LNCaP clone FGC (cell line): ENCODE results near the gene KMT5B.

Experiments
- DNase-seq: peaks from one replicate; pipeline ENCODE4 v3.0.0-alpha.2; 2011; ENCODE audit warnings: low read depth
- H3K4me3 ChIP-seq: 2 replicates; pipeline ENCODE4 v1.5.1; 2011; ENCODE audit warnings: mild to moderate bottlenecking, low read depth, low read length, control low read depth
- TF ChIP-seq, protein P1 (sequence below): IDR thresholded peaks from 2 replicates; pipeline ENCODE4 v1.5.1; 2012; ENCODE audit warnings: mild to moderate bottlenecking; ENCODE audit not compliant: control insufficient read depth, insufficient read depth; ENCODE audit errors: extremely low read depth

KMT5B gene

DNA sequence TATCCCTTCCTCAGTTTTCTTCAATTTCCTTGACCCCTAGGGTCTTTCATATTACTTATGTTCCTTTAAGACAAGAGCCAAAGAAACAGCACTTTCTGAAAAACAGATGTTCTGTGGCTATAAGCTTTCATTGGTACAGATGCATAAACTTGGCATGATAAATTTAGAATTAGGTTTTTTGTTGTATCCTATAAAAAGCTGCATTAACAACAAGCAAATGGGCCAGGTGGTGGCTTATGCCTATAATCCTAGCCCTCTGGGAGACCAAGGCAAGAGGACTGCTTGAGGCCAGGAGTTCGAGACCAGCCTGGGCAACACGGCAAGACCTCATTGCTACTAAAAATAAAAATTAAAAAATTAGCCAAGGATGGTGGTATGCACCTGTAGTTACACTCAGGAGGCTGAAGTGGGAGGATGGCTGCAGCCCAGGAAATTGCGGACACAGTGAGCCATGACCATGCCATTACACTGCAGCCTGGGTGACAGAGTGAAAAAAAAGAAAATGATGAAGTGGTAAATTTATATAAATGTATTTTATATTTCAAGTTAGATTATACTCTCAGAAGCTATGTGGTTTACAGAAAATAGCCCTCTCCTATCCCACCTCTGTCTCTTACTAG, 18.3 kb downstream of the KMT5B start:
- no peak overlapping the region for H3K4me3 ChIP-seq
- DNase-seq: no peak
- TF ChIP-seq, protein P1, sequence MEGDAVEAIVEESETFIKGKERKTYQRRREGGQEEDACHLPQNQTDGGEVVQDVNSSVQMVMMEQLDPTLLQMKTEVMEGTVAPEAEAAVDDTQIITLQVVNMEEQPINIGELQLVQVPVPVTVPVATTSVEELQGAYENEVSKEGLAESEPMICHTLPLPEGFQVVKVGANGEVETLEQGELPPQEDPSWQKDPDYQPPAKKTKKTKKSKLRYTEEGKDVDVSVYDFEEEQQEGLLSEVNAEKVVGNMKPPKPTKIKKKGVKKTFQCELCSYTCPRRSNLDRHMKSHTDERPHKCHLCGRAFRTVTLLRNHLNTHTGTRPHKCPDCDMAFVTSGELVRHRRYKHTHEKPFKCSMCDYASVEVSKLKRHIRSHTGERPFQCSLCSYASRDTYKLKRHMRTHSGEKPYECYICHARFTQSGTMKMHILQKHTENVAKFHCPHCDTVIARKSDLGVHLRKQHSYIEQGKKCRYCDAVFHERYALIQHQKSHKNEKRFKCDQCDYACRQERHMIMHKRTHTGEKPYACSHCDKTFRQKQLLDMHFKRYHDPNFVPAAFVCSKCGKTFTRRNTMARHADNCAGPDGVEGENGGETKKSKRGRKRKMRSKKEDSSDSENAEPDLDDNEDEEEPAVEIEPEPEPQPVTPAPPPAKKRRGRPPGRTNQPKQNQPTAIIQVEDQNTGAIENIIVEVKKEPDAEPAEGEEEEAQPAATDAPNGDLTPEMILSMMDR: no peak

DNA sequence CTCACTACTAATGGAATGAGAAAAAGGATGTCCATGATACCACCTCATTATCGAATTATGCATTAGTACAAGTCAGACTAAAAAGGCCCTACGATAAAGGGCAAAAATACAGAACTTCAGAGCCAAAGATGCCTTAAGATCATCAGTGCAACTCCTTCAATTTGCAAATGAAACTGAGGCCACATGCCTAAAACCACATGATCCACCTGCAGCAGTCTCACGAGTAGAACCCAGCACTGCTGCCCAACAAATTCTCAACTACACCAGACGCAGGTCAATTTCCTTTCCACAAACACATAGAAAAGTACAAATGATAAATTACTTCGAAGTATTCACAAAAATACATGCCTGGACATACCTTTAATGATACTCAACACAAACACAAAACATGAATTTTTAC, 20.1 kb downstream of the KMT5B start:
- TF ChIP-seq, protein P1: no peak
- no peak overlapping the region for H3K4me3 ChIP-seq
- no peak for DNase-seq

DNA sequence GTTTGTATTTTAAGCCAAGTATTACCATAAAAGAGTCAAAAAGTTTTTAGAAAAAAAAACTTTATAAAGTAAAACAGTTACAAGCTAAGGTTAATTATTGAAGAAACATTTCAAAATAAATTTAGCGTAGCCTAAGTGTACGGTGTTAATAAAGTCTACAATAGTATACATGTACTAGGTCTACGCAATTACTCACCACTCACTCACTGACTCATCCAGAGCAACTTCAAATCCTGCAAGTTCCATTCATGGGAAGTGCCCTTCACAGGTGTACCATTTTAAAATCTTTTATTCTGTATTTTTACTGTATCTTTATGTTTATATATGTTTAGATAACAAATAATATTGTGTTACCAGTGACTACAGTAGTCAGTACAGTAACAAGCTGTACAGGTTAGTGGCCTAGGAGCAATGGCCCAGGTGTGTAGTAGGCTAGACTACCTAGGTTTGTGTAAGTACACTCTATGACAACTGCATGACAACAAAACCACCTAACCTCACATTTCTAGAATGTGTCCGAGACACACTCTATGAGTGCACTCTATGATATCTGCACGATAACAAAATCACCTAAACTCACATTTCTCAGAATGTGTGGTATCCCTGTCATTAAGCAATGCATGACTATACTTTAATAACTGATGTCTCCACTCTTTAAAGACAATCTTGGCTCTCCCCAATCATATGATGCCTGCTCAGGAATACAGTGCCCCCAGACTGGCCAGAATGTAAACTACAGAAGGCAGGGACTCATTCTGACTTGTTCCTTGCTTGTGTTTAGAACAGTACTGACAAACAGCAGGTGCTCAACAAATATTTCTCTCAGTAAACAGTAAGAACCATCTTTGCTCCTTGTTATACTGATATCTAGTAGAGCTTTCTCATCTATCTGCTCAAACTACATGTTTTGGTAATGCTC, 21.2 kb downstream of the KMT5B start:
- no peak for DNase-seq
- H3K4me3 ChIP-seq: no peak overlapping the region
- TF ChIP-seq, protein P1: no peak

DNA sequence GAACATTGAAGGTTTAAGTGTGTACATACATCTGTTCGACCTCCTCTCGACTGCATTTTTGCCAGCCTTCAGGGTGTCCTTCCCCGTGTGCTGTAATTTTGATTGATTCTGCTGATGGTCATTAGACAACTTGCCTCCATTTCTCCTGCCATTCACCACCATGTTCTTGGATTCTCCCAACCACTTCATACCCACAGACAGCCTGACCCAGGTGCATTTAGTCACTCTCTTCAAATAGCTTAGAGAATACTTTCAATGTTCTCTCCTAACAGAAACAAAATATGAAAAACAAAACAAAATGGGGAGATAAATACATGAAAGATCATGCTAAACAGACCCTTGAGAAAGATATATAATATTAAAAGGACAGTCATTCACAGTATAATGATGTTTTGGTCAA, 23.2 kb downstream of the KMT5B start:
- H3K4me3 ChIP-seq: no peak overlapping the region
- no peak for DNase-seq
- TF ChIP-seq, protein P1: no peak

DNA sequence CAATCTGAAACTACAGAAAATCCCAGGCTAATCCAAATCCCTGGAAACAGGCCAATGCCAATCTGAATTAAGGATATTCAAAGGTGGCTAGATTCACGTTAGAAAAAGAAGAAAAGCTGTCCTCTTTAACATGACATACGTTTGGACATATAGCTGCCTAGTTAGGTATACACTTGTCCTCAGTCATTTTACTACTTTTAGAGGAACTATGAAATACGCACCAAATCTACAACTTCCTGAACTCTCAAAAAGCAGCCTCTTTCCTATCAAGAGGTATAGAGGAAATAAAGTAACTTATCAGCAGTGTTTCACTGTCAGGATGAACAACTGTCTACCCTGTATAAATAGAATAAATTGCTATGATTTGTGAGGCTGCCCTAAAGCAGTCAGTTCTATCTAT, 24.0 kb downstream of the KMT5B start:
- TF ChIP-seq, protein P1: no peak
- no peak overlapping the region for H3K4me3 ChIP-seq
- DNase-seq: no peak

DNA sequence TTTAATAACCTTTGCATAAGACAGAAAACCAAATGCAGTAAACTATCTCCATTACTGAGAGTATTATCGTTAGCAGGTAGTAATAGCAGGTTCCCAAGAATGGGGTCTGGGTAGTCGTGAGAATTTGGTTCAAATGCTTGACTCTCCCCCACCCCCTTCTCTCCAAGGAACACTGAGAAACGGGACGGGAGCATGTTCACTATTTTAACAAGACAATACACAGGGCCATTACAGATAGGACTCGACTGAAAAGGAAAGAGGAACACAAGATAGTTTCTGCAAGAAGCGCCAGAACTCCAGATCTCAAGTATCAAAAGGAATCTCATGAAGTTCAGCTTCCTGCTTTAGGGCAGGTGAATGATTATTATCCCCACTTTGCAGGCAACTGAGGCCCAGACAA, 27.0 kb downstream of the KMT5B start:
- TF ChIP-seq, protein P1: no peak
- H3K4me3 ChIP-seq: no peak overlapping the region
- no peak for DNase-seq
